Testis (tissue), 2 donors: ENCODE data around the gene SCRN1.

Experiments
- CTCF ChIP-seq, 3 experiments: fragments of 450-650 bp in 2 of 3; fragments of 200-600 bp in 1 of 3; sonication (generic) in 1 of 3; IDR thresholded peaks; one replicate each; pipeline ENCODE4 v1.5.1; 2016 to 2019; ENCODE audit warnings: antibody characterized with exemption in 3 of 3, mild to moderate bottlenecking in 2 of 3, moderate library complexity in 1 of 3
- POLR2A ChIP-seq: fragments of 450-650 bp; IDR thresholded peaks from one replicate; pipeline ENCODE4 v1.6.1; 2017; ENCODE audit warnings: antibody characterized with exemption, mild to moderate bottlenecking, moderate library complexity

- no peak for TF ChIP-seq CTCF (IDR thresholded peaks at IDR 0.05)
- no peak for TF ChIP-seq POLR2A
These were observed 52.5 kb downstream of the SCRN1 start for GRCh38 chr7:29937132-29937531.
